Cerebellar cortex (tissue), 1 donor: ENCODE data around the gene THSD7B.
"Not testable (repeated sequence)": the region's sequence is repeated elsewhere in the genome, so short reads cannot be mapped to it uniquely, and the experiment has no call there.

Source experiments
- DNase-seq: peaks from one replicate; pipeline ENCODE4 v3.0.0-alpha.2; 2015; ENCODE audit warnings: low spot score

The THSD7B gene

GRCh38 chr2:136765256-136766072 lies at the start of gene THSD7B:
TSS of gene THSD7B (plus strand) at chr2:136765545. CDS start at chr2:136882179, 116,634 bp downstream.
- no peak for DNase-seq

- no peak for DNase-seq
Measured at GRCh38 chr2:136718273-136718672, 47.1 kb upstream of the THSD7B start.

- DNase-seq: no peak
Measured at GRCh38 chr2:136727973-136728699, 37.2 kb upstream of the THSD7B start.

GRCh38 chr2:136736236-136736635 lies 29.1 kb upstream of the THSD7B start:
- DNase-seq: no peak

GRCh38 chr2:136738044-136738443 lies 27.3 kb upstream of the THSD7B start:
- no peak for DNase-seq

- DNase-seq: no peak
Measured at GRCh38 chr2:136741471-136741870, 23.9 kb upstream of the THSD7B start.

GRCh38 chr2:136750065-136750464 lies 15.3 kb upstream of the THSD7B start:
- no peak for DNase-seq

- DNase-seq: no peak
Measured at GRCh38 chr2:136751406-136751805, 13.9 kb upstream of the THSD7B start.

GRCh38 chr2:136758504-136758903 lies 6.8 kb upstream of the THSD7B start:
- not testable (repeated sequence) for DNase-seq

GRCh38 chr2:136764452-136765255 lies 691 bp upstream of the THSD7B start:
- no peak for DNase-seq

- no peak for DNase-seq
Measured at GRCh38 chr2:136766073-136766404, 694 bp downstream of the THSD7B start.

- DNase-seq: no peak
Measured at GRCh38 chr2:136767030-136767429, 1.7 kb downstream of the THSD7B start.

GRCh38 chr2:136769871-136770270 lies 4.5 kb downstream of the THSD7B start:
- DNase-seq: no peak

- no peak for DNase-seq
Measured at GRCh38 chr2:136770384-136770783, 5.0 kb downstream of the THSD7B start.

GRCh38 chr2:136777391-136777790 lies 12.0 kb downstream of the THSD7B start:
- DNase-seq: no peak

- DNase-seq: no peak
Measured at GRCh38 chr2:136783856-136784255, 18.5 kb downstream of the THSD7B start.

GRCh38 chr2:136785215-136785614 lies 19.9 kb downstream of the THSD7B start:
- DNase-seq: no peak

GRCh38 chr2:136787970-136788369 lies 22.6 kb downstream of the THSD7B start:
- DNase-seq: no peak

GRCh38 chr2:136796339-136796738 lies 31.0 kb downstream of the THSD7B start:
- DNase-seq: no peak

GRCh38 chr2:136798766-136799165 lies 33.4 kb downstream of the THSD7B start:
- no peak for DNase-seq

GRCh38 chr2:136801661-136802060 lies 36.3 kb downstream of the THSD7B start:
- no peak for DNase-seq

- DNase-seq: no peak
Measured at GRCh38 chr2:136809998-136810397, 44.7 kb downstream of the THSD7B start.

GRCh38 chr2:136818839-136819238 lies 53.5 kb downstream of the THSD7B start:
- no peak for DNase-seq
